Bone marrow (tissue), 2 donors: ENCODE measurements around the gene PTPRN.
"Not testable (repeated sequence)": the region's sequence is repeated elsewhere in the genome, so short reads cannot be mapped to it uniquely, and the experiment has no call there.

Source experiments
- DNase-seq, 2 donors: peaks; one replicate each; lab custom pipeline; 2025; lab: John Stamatoyannopoulos, UW

PTPRN gene

GRCh38 chr2:219269362-219270054 lies 39.7 kb downstream of the PTPRN start:
- DNase-seq: no peak

GRCh38 chr2:219268294-219268693 lies 40.9 kb downstream of the PTPRN start:
- DNase-seq: no peak

GRCh38 chr2:219266886-219267285 lies 42.3 kb downstream of the PTPRN start:
- no peak for DNase-seq

GRCh38 chr2:219266232-219266631 lies 43.0 kb downstream of the PTPRN start:
- DNase-seq: no peak

- peak in 1 of 2 donors; percentile 22 for DNase-seq
These were observed 48.0 kb downstream of the PTPRN start for GRCh38 chr2:219261024-219261855.

GRCh38 chr2:219258942-219259341 lies 50.3 kb downstream of the PTPRN start:
- DNase-seq: not testable (repeated sequence)

- DNase-seq: peak; percentile 70 to 80
These were observed 54.5 kb downstream of the PTPRN start for GRCh38 chr2:219254590-219255201.

- peak; percentile 31 to 70 for DNase-seq
These were observed 55.2 kb downstream of the PTPRN start, which contains the start of gene TUBA4A for GRCh38 chr2:219253753-219254589. Gene TUBA4A (minus strand): TSS chr2:219253918. CDS start chr2:219253858, 60 bp downstream.

GRCh38 chr2:219252900-219253752 lies 56.1 kb downstream of the PTPRN start, which contains the start of gene TUBA4B:
Gene TUBA4B (plus strand): TSS chr2:219253243. CDS start chr2:219253408, 165 bp downstream.
- DNase-seq: peak in 1 of 2 donors; percentile 70

GRCh38 chr2:219252570-219252899 lies 56.7 kb downstream of the PTPRN start:
- DNase-seq: no peak

GRCh38 chr2:219252084-219252483 lies 57.1 kb downstream of the PTPRN start:
- DNase-seq: no peak

GRCh38 chr2:219251656-219252055 lies 57.5 kb downstream of the PTPRN start:
- DNase-seq: no peak

GRCh38 chr2:219250049-219250781 lies 59.0 kb downstream of the PTPRN start:
- no peak for DNase-seq

- peak in 1 of 2 donors; percentile 54 for DNase-seq
These were observed 59.8 kb downstream of the PTPRN start for GRCh38 chr2:219249203-219249980.

- no peak for DNase-seq
These were observed 60.4 kb downstream of the PTPRN start for GRCh38 chr2:219248845-219249202.

GRCh38 chr2:219247678-219248642 lies 61.2 kb downstream of the PTPRN start:
- DNase-seq: no peak

GRCh38 chr2:219246559-219246958 lies 62.6 kb downstream of the PTPRN start:
- DNase-seq: no peak

- DNase-seq: no peak
These were observed 63.3 kb downstream of the PTPRN start for GRCh38 chr2:219245899-219246230.
